Measurements from ENCODE around the gene SREBF2.

The SREBF2 gene

DNA sequence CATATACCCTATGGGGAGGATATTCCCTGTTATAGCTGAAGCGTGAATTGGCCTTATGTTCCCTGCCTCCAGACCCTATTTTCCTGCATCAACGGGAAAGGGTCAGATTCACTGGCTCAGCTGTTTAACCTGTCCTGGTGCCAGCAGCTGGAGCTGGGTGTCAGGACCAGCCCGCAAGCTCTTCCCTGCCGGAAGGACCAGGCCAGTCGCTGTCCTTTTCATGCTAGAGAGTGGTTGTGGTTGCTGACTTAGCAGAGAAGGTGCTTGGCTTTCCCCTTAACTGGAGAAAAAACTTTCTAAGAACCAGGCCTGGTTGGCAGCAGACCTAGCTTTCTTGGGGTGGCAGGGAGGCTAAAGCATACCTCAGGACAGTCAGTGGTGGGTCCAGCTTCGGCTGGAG, 5.2 kb upstream of the SREBF2 start:
- no peak for DNase-seq (ENCODE audit: low read depth)
- H3K4me3 ChIP-seq (ENCODE audit: low read depth, low read length): no peak overlapping the region
- TF ChIP-seq, protein P1, sequence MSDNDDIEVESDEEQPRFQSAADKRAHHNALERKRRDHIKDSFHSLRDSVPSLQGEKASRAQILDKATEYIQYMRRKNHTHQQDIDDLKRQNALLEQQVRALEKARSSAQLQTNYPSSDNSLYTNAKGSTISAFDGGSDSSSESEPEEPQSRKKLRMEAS (IDR thresholded peaks at IDR 0.05; ENCODE audit: low read depth, low read length): no peak
- no peak for TF ChIP-seq MYC (IDR thresholded peaks at IDR 0.05; ENCODE audit: low read depth, low read length)
- TF ChIP-seq, protein P2, sequence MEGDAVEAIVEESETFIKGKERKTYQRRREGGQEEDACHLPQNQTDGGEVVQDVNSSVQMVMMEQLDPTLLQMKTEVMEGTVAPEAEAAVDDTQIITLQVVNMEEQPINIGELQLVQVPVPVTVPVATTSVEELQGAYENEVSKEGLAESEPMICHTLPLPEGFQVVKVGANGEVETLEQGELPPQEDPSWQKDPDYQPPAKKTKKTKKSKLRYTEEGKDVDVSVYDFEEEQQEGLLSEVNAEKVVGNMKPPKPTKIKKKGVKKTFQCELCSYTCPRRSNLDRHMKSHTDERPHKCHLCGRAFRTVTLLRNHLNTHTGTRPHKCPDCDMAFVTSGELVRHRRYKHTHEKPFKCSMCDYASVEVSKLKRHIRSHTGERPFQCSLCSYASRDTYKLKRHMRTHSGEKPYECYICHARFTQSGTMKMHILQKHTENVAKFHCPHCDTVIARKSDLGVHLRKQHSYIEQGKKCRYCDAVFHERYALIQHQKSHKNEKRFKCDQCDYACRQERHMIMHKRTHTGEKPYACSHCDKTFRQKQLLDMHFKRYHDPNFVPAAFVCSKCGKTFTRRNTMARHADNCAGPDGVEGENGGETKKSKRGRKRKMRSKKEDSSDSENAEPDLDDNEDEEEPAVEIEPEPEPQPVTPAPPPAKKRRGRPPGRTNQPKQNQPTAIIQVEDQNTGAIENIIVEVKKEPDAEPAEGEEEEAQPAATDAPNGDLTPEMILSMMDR (IDR thresholded peaks at IDR 0.05; ENCODE audit: low read depth, low read length): no peak
- no peak for TF ChIP-seq POLR2A (IDR thresholded peaks at IDR 0.05; ENCODE audit: extremely low read depth, insufficient read length)

- TF ChIP-seq MYC (IDR thresholded peaks at IDR 0.05; ENCODE audit: low read depth, low read length): no peak
- TF ChIP-seq, protein P1 (IDR thresholded peaks at IDR 0.05; ENCODE audit: low read depth, low read length): no peak
- TF ChIP-seq POLR2A (IDR thresholded peaks at IDR 0.05; ENCODE audit: extremely low read depth, insufficient read length): no peak
- TF ChIP-seq, protein P2 (IDR thresholded peaks at IDR 0.05; ENCODE audit: low read depth, low read length): no peak
- no peak overlapping the region for H3K4me3 ChIP-seq (ENCODE audit: low read depth, low read length)
- no peak for DNase-seq (ENCODE audit: low read depth)
These were observed 4.4 kb upstream of the SREBF2 start for GRCh38 chr22:41828516-41828915.

DNA sequence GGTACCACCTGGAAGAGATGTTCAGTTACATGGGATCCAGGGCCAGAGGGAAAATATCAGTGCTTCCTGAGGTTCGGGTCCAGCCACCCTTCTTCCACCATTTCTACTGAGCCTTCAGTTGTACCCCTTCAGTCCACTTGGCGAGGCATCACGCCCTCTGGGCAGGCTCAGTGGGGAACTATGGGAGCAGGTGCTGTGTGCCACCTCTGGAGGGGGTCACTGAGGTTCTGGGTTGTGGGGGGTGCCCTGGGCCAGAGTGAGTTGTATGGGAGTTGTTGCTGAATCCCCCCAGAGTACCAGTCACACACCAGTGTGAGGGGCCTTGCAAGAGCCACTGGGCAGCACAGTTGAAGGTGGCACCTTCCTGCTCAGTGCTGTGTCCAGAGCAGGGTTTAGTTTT, 2.7 kb upstream of the SREBF2 start:
- peak; percentile 28 for DNase-seq (ENCODE audit: low read depth)
- TF ChIP-seq, protein P1 (IDR thresholded peaks at IDR 0.05; ENCODE audit: low read depth, low read length): no peak
- TF ChIP-seq, protein P2 (IDR thresholded peaks at IDR 0.05; ENCODE audit: low read depth, low read length): no peak
- TF ChIP-seq MYC (IDR thresholded peaks at IDR 0.05; ENCODE audit: low read depth, low read length): no peak
- no peak overlapping the region for H3K4me3 ChIP-seq (ENCODE audit: low read depth, low read length)

GRCh38 chr22:41831383-41831782, 1.5 kb upstream of the SREBF2 start:
- TF ChIP-seq, protein P2 (IDR thresholded peaks at IDR 0.05; ENCODE audit: low read depth, low read length): no peak
- TF ChIP-seq POLR2A (IDR thresholded peaks at IDR 0.05; ENCODE audit: extremely low read depth, insufficient read length) (no peak), MYC (IDR thresholded peaks at IDR 0.05; ENCODE audit: low read depth, low read length) (no peak)
- TF ChIP-seq, protein P1 (IDR thresholded peaks at IDR 0.05; ENCODE audit: low read depth, low read length): no peak
- H3K4me3 ChIP-seq (ENCODE audit: low read depth, low read length): no peak overlapping the region
- DNase-seq (ENCODE audit: low read depth): peak; percentile 59

- TF ChIP-seq POLR2A (IDR thresholded peaks at IDR 0.05; ENCODE audit: extremely low read depth, insufficient read length) (no peak), MYC (IDR thresholded peaks at IDR 0.05; ENCODE audit: low read depth, low read length) (no peak)
- TF ChIP-seq, protein P1 (IDR thresholded peaks at IDR 0.05; ENCODE audit: low read depth, low read length): no peak
- TF ChIP-seq, protein P2 (IDR thresholded peaks at IDR 0.05; ENCODE audit: low read depth, low read length): no peak
- peak overlapping the region; percentile 64 for H3K4me3 ChIP-seq (ENCODE audit: low read depth, low read length)
- peak; percentile 20 for DNase-seq (ENCODE audit: low read depth)
These were observed 915 bp upstream of the SREBF2 start for GRCh38 chr22:41831828-41832552.
